Prostate gland (tissue), 2 donors: ENCODE results near the gene PIP4P1. TPM values are rescaled to one million over a fixed set of nuclear protein-coding genes. Genes with fewer than 3 reads are reported as not detected.

ENCODE experiments used
- DNase-seq: peaks from one replicate; pipeline ENCODE4 v3.0.0-alpha.2; 2019; ENCODE audit warnings: low spot score
- H3K27ac ChIP-seq, 2 donors: fragments of 200-600 bp; sonication (generic); 2 replicates each; pipeline ENCODE4 v1.5.1; 2017 to 2019
- H3K27me3 ChIP-seq: fragments of 200-600 bp; sonication (generic); replicated peaks from 2 replicates; pipeline ENCODE4 v1.5.1; 2019; ENCODE audit not compliant: insufficient read depth
- H3K36me3 ChIP-seq, 2 donors: fragments of 200-600 bp; sonication (generic); 1 replicate in 1 of 2; 2 replicates in 1 of 2; pipeline versions ENCODE4 v1.5.1 to v1.8.1; 2017 to 2019
- H3K4me1 ChIP-seq: fragments of 200-600 bp; sonication (generic); replicated peaks from 2 replicates; pipeline ENCODE4 v1.5.1; 2019
- H3K4me3 ChIP-seq, 2 donors: fragments of 200-600 bp; sonication (generic); 2 replicates each; pipeline ENCODE4 v1.5.1; 2017 to 2019
- H3K9me3 ChIP-seq: fragments of 200-600 bp; sonication (generic); 2 replicates; pipeline ENCODE4 v1.5.1; 2017
- POLR2A ChIP-seq: fragments of 450-650 bp; IDR thresholded peaks from one replicate; pipeline ENCODE4 v1.6.1; 2016; ENCODE audit warnings: antibody characterized with exemption, mild to moderate bottlenecking
- POLR2AphosphoS5 ChIP-seq: sonication (generic); formaldehyde crosslinking; IDR thresholded peaks from one replicate; pipeline ENCODE4 v1.6.1; 2017; ENCODE audit warnings: antibody characterized with exemption
- WGBS: methylation state at CpG from one replicate; pipeline ENCODE4 v1.1.5; 2018; 5-methylcytosine and 5-hydroxymethylcytosine counted together
- intact Hi-C: fragments of 100-400 bp; cut with DNase I; formaldehyde crosslinking; loops from one replicate; pipeline ENCODE4 v1.14.2; 2022
- total RNA-seq, 2 donors: library from RNA; depleted of rRNA; stranded (reverse); fragments of >200 nt; gene quantifications; one replicate each; pipeline ENCODE4 v1.1.0, GENCODE V29; 2016
- TF ChIP-seq, protein P1 (sequence below), 4 experiments: fragments of 200-600 bp in 2 of 4; fragments of 450-650 bp in 2 of 4; sonication (generic) in 2 of 4; IDR thresholded peaks; 1 replicate in 3 of 4; 2 replicates in 1 of 4; pipeline ENCODE4 v1.5.1; 2016 to 2019; ENCODE audit warnings: antibody characterized with exemption in 4 of 4, mild to moderate bottlenecking in 2 of 4, moderate library complexity in 2 of 4

PIP4P1 gene
- total RNA-seq, 2 donors from 2014 or later: 24.8 to 37.8 TPM

- Histone ChIP-seq H3K27ac (no peak overlapping the region), H3K9me3 (no peaks in the 10 kb centered on the region), H3K4me3 (no peak overlapping the region), H3K4me1 (no peaks in the 10 kb centered on the region), H3K27me3 (no peaks in the 10 kb centered on the region), H3K36me3 (no peaks in the 10 kb centered on the region)
- DNase-seq: no peak
- no peak for TF ChIP-seq POLR2A
- TF ChIP-seq, protein P1, sequence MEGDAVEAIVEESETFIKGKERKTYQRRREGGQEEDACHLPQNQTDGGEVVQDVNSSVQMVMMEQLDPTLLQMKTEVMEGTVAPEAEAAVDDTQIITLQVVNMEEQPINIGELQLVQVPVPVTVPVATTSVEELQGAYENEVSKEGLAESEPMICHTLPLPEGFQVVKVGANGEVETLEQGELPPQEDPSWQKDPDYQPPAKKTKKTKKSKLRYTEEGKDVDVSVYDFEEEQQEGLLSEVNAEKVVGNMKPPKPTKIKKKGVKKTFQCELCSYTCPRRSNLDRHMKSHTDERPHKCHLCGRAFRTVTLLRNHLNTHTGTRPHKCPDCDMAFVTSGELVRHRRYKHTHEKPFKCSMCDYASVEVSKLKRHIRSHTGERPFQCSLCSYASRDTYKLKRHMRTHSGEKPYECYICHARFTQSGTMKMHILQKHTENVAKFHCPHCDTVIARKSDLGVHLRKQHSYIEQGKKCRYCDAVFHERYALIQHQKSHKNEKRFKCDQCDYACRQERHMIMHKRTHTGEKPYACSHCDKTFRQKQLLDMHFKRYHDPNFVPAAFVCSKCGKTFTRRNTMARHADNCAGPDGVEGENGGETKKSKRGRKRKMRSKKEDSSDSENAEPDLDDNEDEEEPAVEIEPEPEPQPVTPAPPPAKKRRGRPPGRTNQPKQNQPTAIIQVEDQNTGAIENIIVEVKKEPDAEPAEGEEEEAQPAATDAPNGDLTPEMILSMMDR (IDR thresholded peaks at IDR 0.05): no peak
- no peak for TF ChIP-seq POLR2AphosphoS5
- WGBS: 76% methylated on average over 1 of the region's 1 CpG
- intact Hi-C loops: no loop called here
Measured at GRCh38 chr14:20419419-20419818, 41.8 kb downstream of the PIP4P1 start.

- intact Hi-C loops: no loop called here
- TF ChIP-seq POLR2AphosphoS5 (no peak), POLR2A (no peak)
- TF ChIP-seq, protein P1 (IDR thresholded peaks at IDR 0.05): no peak
- Histone ChIP-seq H3K36me3 (no peaks in the 10 kb centered on the region), H3K4me3 (no peak overlapping the region), H3K27ac (no peak overlapping the region), H3K9me3 (no peaks in the 10 kb centered on the region), H3K4me1 (no peaks in the 10 kb centered on the region), H3K27me3 (no peaks in the 10 kb centered on the region)
- WGBS: 78% methylated on average over 2 of the region's 2 CpGs
- DNase-seq: no peak
Measured at GRCh38 chr14:20418501-20418909, 42.7 kb downstream of the PIP4P1 start.

DNA sequence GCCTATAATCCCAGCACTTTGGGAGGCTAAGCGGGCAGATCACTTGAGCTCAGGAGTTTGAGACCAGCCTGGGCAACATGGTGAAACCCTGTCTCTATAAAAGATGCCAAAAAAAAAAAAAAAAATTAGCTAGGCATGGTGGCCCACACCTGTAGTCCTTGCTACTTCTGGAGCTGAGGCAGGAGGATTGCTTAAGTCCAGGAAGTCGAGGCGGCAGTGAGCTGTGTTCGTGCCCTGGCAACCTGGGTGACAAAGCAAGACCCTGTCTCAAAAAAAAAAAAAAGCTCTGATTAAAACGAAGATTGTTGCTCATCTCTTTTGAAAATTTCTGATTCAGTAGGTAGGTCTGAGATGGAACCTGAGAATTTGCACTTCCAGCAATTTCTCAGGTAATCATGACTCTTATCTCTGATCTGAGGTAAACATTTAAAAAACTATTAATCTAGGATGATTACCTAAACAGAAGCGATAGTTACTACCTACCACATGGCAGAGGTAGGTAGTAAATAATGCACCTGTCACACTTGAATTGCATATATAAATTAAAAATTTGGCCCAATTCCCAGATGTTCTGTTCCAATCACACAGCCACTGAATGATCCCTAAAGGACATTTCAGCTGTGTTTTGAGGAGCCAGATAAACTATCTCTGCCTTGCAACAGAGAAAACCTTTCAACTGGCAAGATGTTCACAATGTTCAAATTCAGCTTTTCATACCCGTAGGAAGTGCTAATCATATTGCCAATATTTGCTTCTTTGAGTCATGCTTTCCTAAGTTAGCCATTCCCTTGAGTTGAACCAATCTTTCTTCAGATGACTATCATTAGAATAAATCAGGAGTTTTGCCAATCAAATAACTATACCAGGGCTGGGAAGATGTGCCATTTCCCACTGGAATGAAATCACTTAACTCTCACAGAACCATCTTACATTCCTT is 43.7 kb downstream of the PIP4P1 start:
- Histone ChIP-seq H3K27me3 (no peaks in the 10 kb centered on the region), H3K27ac (no peak overlapping the region), H3K36me3 (no peaks in the 10 kb centered on the region), H3K4me3 (no peak overlapping the region), H3K9me3 (no peaks in the 10 kb centered on the region), H3K4me1 (no peaks in the 10 kb centered on the region)
- TF ChIP-seq POLR2A: no peak
- intact Hi-C loops: no loop called here
- WGBS: 59% methylated on average over 7 of the region's 7 CpGs
- DNase-seq: no peak

DNA sequence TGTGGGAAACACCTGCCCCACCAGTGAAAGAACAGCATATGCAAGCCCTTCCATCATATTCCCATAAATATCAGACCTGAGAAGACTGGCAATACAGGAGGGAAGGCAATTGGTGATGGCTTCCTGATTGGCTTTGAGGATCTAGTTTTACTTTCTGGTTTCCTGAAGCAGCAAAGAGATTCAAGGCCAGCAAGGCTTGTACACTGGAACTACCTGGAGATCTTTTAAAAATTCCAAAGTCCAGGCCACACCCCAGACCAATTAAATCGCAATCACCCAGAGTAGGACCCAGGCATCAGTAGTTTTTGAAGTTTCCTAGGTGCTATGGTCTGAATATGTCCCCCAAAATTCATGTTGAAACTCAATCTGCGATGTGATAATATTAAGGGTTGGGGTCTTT is 45.0 kb downstream of the PIP4P1 start:
- no peak for TF ChIP-seq POLR2AphosphoS5
- TF ChIP-seq, protein P1 (IDR thresholded peaks at IDR 0.05): no peak
- no peak for TF ChIP-seq POLR2A
- Histone ChIP-seq H3K27me3 (no peaks in the 10 kb centered on the region), H3K36me3 (no peaks in the 10 kb centered on the region), H3K27ac (no peak overlapping the region), H3K4me1 (no peaks in the 10 kb centered on the region), H3K9me3 (no peaks in the 10 kb centered on the region), H3K4me3 (no peak overlapping the region)
- no peak for DNase-seq
- intact Hi-C loops: no loop called here
- 85% methylated on average over 2 of the region's 2 CpGs for WGBS

DNA sequence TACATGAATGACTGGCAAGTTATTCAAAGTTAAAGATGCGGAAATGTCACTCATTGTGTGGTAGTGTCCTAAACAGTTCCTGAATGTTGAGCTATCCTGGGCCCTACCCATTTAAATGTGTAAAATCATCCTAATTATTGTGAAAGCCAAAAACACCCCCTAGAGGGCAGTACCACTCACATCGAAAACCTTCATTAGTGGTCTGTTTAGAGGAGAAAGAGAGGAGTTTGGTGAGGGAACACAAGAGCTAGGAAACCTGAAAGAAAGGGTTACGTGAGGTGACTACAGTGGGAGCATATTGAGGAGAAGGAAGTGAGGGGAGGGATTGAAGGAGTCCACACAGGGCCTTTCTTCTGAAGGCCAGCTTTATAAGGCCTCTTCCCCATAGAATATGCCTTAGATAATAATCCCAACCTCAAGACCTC is 45.4 kb downstream of the PIP4P1 start:
- TF ChIP-seq POLR2AphosphoS5: no peak
- TF ChIP-seq, protein P1 (IDR thresholded peaks at IDR 0.05): peak in 3 of 4 experiments; percentile 33 to 46 (median 39)
- no peak for TF ChIP-seq POLR2A
- Histone ChIP-seq H3K27ac (no peak overlapping the region), H3K36me3 (no peaks in the 10 kb centered on the region), H3K4me3 (no peak overlapping the region), H3K27me3 (no peaks in the 10 kb centered on the region), H3K4me1 (no peaks in the 10 kb centered on the region), H3K9me3 (no peaks in the 10 kb centered on the region)
- DNase-seq: no peak
- intact Hi-C loops: no loop called here
- WGBS: 39% methylated on average over 3 of the region's 3 CpGs
